ENCODE results near the gene CCL28. TPM values are rescaled to one million over a fixed set of nuclear protein-coding genes. Genes with fewer than 3 reads are reported as not detected.

The CCL28 gene
- total RNA-seq, 2 donors from 2014 or later, result 97.0 to 144 TPM

Other genes starting within 250 kb of the CCL28 start
- gene NIM1K, start 220.2 kb downstream of the CCL28 start, total RNA-seq, result under 1 TPM; 0.20 to 0.34 TPM
- gene HMGCS1, start 99.0 kb downstream of the CCL28 start, total RNA-seq, result 100 to 1,000 TPM; 153 to 377 TPM
- 10 to 100 TPM; 11.4 to 11.8 TPM for gene TMEM267, start 71.5 kb upstream of the CCL28 start, total RNA-seq
- gene C5orf34, start 102.8 kb upstream of the CCL28 start, total RNA-seq, result 1 to 10 TPM in 1 of 2 donors, under 1 TPM in 1; 0.56 to 1.6 TPM
- gene PAIP1, start 144.7 kb upstream of the CCL28 start, total RNA-seq, result 10 to 100 TPM; 55.2 to 59.1 TPM
- gene NNT, start 190.8 kb upstream of the CCL28 start, total RNA-seq, result 100 to 1,000 TPM; 110 to 146 TPM

Measured in left colon (tissue), 2 donors.